HFFc6 (cell line): ENCODE measurements around the gene BCO2. TPM values are rescaled to one million over a fixed set of nuclear protein-coding genes. Genes with fewer than 3 reads are reported as not detected.

ENCODE experiments used
- DNase-seq: peaks from one replicate; pipeline ENCODE4 v3.0.0-alpha.2; 2018
- H3K27ac Mint-ChIP-seq: 2 replicates; pipeline ENCODE4 v1.8.0; 2020; ENCODE audit warnings: mild to moderate bottlenecking, mixed read lengths
- H3K27me3 Mint-ChIP-seq: 2 replicates; pipeline ENCODE4 v1.8.0; 2021; ENCODE audit warnings: mild to moderate bottlenecking, moderate library complexity, mixed read lengths; ENCODE audit not compliant: insufficient read depth
- H3K36me3 Mint-ChIP-seq: 2 replicates; pipeline ENCODE4 v1.8.0; 2021; ENCODE audit warnings: low read depth, mixed read lengths
- H3K4me1 Mint-ChIP-seq: 2 replicates; pipeline ENCODE4 v1.8.0; 2020; ENCODE audit warnings: low read depth, mixed read lengths
- H3K4me3 Mint-ChIP-seq: 2 replicates; pipeline ENCODE4 v1.8.0; 2020; ENCODE audit warnings: mild to moderate bottlenecking, moderate library complexity, mixed read lengths
- H3K9me3 Mint-ChIP-seq: 2 replicates; pipeline ENCODE4 v1.8.0; 2020; ENCODE audit warnings: mild to moderate bottlenecking, mixed read lengths
- total RNA-seq, 6 experiments: library from RNA; stranded (reverse); fragmentation: NEBNext Ultra II Directional; extraction: Animal tissue kit (Norgen Biotek cat#: 25700); gene quantifications; 2 replicates in 1 of 6; 3 replicates in 5 of 6; pipeline ENCODE4 v1.2.3, GENCODE V29; 2021
- TF ChIP-seq, protein P1 (sequence below): fragments of 200-600 bp; sonication (generic); IDR thresholded peaks from 2 replicates; pipeline ENCODE4 v1.5.0; 2021; ENCODE audit warnings: antibody characterized with exemption, mild to moderate bottlenecking

BCO2 gene
- total RNA-seq, 6 experiments from 2014 or later: 0.83 to 2.0 (median 1.3) TPM

DNA sequence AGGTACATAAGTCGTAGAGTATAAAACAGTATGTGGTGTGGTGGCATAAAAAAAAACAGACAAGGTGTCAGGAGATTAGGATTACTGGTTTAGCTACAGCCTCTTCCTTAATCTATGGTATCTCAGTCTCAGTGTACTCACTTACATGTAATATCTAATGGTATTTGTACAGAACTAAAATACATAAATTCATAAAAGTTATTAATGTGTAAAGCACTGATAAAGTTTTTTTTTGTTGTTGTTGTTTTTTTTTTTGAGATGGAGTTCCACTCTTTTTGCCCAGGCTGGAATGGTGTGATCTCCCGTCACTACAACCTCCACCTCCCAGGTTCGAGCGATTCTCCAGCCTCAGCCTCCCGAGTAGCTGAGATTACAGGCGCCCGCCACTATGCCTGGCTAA is 53.8 kb downstream of the BCO2 start:
- DNase-seq: no peak
- Mint-ChIP-seq H3K27ac (peak overlapping the region; percentile 76), H3K9me3 (no peaks in the 10 kb centered on the region), H3K4me3 (peak overlapping the region; percentile 6; the same call in 1 of the 2 replicates), H3K27me3 (peaks cover 5% of the 10 kb centered on the region), H3K4me1 (peaks cover 45% of the 10 kb centered on the region), H3K36me3 (peaks cover 55% of the 10 kb centered on the region)
- TF ChIP-seq, protein P1, sequence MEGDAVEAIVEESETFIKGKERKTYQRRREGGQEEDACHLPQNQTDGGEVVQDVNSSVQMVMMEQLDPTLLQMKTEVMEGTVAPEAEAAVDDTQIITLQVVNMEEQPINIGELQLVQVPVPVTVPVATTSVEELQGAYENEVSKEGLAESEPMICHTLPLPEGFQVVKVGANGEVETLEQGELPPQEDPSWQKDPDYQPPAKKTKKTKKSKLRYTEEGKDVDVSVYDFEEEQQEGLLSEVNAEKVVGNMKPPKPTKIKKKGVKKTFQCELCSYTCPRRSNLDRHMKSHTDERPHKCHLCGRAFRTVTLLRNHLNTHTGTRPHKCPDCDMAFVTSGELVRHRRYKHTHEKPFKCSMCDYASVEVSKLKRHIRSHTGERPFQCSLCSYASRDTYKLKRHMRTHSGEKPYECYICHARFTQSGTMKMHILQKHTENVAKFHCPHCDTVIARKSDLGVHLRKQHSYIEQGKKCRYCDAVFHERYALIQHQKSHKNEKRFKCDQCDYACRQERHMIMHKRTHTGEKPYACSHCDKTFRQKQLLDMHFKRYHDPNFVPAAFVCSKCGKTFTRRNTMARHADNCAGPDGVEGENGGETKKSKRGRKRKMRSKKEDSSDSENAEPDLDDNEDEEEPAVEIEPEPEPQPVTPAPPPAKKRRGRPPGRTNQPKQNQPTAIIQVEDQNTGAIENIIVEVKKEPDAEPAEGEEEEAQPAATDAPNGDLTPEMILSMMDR: no peak

DNA sequence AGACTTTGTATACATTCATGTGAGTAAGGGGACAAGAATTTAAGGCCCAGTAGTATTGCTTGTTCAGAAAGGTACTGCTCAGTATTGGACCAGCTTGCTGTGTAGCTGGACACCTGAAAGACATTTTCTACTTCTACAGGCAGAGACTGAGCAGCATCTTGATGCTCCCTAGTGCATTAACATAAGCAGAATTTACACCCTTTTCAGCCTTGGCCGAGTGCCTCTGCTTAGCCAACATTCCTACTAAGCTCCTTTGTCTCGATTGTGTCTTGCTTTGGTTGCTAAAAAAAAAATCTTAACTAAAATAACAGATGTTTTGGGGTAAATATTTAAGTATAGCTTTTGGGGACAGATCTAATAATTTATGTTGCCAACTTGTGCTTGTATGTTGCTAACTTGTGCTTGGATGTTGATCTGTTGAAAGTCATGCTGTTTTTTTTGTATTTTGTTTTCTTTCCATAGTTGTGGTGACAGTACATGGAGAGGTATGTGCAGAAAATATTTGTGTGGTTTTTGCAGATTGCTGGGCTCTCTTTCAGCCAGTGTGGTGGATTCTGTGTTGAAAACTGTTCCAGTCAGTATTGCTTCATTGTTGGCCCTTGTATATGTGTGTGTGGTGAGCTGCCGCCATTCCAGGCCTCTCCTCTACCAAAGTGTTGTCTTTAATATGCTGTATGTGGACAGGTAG is 54.6 kb downstream of the BCO2 start:
- peak overlapping the region; percentile 76 for H3K27ac Mint-ChIP-seq
- no peaks in the 10 kb centered on the region for H3K9me3 Mint-ChIP-seq
- TF ChIP-seq, protein P1: no peak

DNA sequence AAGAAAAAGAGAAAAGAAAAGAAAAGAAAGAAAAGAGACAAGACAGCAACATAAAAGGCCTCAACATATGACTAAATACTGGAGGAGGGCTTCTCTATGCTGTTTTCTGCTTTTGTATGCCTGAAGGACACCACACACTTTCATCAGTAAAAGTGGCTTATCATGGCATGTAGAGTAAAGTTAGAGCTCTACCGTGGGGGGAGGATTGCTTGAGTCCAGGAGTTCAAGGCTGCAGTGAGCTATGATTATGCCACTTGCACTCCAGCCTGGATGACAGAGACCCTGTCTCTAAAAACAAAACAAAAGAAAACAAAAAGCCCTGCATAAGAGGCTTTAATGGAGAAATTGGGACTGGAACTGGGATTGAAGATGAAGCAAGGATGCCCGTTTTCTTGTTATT is 56.6 kb downstream of the BCO2 start:
- Mint-ChIP-seq H3K4me1 (peaks cover 44% of the 10 kb centered on the region), H3K27ac (no peak overlapping the region; the same call in 1 of the 2 replicates), H3K36me3 (peaks cover 72% of the 10 kb centered on the region), H3K27me3 (peaks cover 1% of the 10 kb centered on the region; the same call in 1 of the 2 replicates), H3K4me3 (no peak overlapping the region), H3K9me3 (no peaks in the 10 kb centered on the region)
- DNase-seq: no peak
- TF ChIP-seq, protein P1: no peak

More for the DNA sequence above, 54.6 kb downstream of the BCO2 start:
- Mint-ChIP-seq H3K36me3 (peaks cover 55% of the 10 kb centered on the region), H3K4me1 (peaks cover 45% of the 10 kb centered on the region), H3K4me3 (peak overlapping the region; percentile 57), H3K27me3 (peaks cover 5% of the 10 kb centered on the region; the same call in 1 of the 2 replicates)
- DNase-seq: peak; percentile 79

DNA sequence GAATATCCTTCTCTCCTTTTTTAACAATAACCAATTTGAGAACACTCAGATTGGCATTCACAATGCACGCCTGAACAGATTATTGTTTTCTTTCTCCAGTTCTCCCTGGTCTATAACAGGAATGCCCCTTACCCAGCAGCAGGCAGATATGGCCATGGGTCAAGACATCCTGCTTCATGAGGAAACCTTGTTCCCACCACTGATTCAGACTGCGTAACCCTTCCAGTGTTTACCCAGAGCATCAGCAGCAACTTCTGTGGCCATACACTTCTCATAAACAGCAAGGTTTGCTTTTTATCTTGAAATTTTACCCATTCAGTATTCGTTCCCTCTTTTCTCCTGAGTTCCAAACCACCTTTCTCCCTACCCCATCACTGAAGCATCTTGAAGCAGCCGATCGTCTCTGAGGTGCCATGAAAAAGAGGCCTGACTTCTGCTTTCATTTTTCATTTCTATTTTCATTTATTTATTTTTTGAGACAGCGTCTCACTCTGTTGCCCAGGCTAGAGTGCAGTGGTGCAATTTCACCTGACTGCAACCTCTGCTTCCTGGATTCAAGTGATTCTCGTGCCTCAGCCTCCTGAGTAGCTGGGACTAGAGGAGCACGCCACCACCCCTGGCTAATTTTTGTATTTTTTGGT is 60.6 kb downstream of the BCO2 start:
- TF ChIP-seq, protein P1: no peak
- Mint-ChIP-seq H3K4me1 (peaks cover 14% of the 10 kb centered on the region), H3K27me3 (no peaks in the 10 kb centered on the region), H3K9me3 (no peaks in the 10 kb centered on the region), H3K4me3 (no peak overlapping the region), H3K27ac (no peak overlapping the region), H3K36me3 (peaks cover 65% of the 10 kb centered on the region)
- no peak for DNase-seq

DNA sequence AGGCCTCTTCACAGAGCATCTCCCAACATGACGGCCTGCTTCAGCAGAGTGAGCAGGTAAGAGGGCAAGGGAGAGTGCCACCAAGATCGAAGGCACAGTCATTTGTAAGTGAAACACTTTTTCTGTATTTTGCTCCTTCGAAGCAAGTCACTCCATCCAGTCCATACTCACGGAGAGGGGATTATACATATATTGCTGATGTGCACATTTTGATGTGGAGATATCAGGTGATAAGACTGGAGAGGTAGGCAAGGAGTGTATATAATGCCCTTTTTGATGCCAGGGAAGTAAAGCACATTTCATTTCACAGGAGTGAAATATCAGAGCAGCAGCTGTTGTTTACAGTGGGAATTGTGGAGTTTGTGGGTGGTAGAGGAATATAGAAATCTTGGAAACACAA is 62.1 kb downstream of the BCO2 start:
- TF ChIP-seq, protein P1: no peak
- no peak overlapping the region for H3K27ac Mint-ChIP-seq
- H3K4me3 Mint-ChIP-seq: no peak overlapping the region
- H3K36me3 Mint-ChIP-seq: peaks cover 51% of the 10 kb centered on the region
- H3K27me3 Mint-ChIP-seq: no peaks in the 10 kb centered on the region
- H3K9me3 Mint-ChIP-seq: no peaks in the 10 kb centered on the region
- DNase-seq: no peak
- H3K4me1 Mint-ChIP-seq: peaks cover 23% of the 10 kb centered on the region
